GM21528 (cell line): Measurements from ENCODE around the gene IPO11.
"Not testable (repeated sequence)": the region's sequence is repeated elsewhere in the genome, so short reads cannot be mapped to it uniquely, and the experiment has no call there.

Experiments used
- ATAC-seq: cut with Tn5 transposase; IDR thresholded peaks from one replicate; pipeline ENCODE4 v1.9.1; 2021; ENCODE audit warnings: mild to moderate bottlenecking, moderate library complexity; ENCODE audit not compliant: unreplicated experiment, low FRiP score

IPO11 gene

DNA sequence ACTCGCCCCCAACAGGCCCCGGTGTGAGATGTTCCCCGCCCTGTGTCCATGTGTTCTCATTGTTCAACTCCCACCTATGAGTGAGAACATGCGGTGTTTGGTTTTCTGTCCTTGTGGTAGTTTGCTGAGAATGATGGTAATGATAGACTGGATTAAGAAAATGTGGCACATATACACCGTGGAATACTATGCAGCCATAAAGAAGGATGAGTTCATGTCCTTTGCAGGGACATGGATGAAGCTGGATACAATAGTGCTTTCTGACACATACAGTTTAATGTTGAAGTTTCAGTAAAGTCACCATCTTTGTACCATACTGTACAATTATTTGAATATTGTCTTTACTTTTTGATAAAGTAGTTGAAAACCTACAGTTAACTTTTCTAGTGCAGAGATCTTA, 96.2 kb downstream of the IPO11 start:
- ATAC-seq = not testable (repeated sequence)

GRCh38 chr5:62509806-62510205, 97.2 kb downstream of the IPO11 start:
- no peak for ATAC-seq

DNA sequence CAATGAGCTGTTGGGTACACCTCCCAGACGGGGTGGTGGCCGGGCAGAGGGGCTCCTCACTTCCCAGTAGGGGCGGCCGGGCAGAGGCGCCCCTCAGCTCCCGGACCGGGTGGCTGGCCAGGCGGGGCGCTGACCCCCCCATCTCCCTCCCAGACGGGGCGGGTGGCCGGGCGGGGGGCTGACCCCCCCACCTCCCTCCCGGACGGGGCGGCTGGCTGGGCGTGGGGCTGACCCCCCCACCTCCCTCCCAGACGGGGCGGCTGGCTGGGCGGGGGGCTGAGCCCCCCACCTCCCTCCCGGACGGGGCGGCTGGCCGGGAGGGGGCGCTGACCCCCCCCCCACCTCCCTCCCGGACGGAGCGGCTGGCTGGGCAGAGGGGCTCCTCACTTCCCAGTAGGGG, 100.5 kb downstream of the IPO11 start:
- not testable (repeated sequence) for ATAC-seq

- no peak for ATAC-seq
Measured at GRCh38 chr5:62514510-62515119, 102.1 kb downstream of the IPO11 start.

DNA sequence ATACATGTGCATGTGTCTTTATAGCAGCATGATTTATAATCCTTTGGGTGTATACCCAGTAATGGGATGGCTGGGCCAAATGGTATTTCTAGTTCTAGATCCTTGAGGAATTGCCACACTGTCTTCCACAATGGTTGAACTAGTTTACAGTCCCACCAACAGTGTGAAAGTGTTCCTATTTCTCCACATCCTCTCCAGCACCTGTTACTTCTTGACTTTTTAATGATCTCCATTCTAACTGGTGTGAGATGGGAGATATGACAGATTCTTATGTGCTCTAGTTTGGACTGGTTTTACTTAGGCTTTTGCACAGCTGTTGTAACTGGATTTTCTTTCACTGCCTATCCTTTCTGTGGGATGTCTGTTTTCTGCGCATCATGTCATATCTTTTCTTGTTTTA, 108.2 kb downstream of the IPO11 start:
- not testable (repeated sequence) for ATAC-seq

DNA sequence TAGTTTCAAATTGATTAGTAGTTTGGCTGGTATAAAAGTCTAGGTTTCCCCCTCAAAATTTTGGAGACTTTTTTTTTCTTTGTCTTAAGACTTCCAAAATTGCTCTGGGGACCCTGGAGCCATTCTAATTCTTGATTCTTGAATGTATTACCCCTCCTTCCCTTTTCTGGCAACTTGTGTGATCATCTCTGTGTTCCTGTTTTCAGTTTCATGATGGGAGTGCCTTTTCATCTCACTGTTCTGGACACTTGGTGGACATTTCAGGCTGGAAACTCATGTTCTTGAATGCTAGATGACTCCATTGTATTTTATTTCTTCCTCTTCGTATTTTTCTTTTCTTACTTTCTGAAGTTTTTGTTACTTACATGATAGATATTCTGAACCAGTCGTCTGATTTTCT, 108.8 kb downstream of the IPO11 start:
- no peak for ATAC-seq

DNA sequence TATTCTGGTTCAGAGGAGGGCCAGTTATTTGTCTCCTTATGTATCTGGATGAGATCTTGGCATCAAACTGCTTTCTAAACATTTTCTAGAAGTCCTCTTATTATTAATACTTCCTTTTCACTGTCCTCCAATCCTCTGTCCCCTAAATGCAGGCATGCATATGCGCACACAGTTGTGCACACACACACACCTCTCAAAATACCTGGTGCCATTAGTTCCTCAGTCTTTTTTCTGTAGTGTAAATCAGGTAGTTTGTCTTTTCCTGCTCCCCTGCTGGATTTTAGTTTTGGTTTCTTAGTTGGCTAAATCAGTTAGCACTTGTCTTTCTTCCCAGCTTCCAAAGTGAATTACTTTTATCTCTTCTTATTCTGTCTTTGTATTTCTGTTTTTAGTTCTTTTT, 110.2 kb downstream of the IPO11 start:
- ATAC-seq = no peak

GRCh38 chr5:62533597-62533996, 121.0 kb downstream of the IPO11 start:
- no peak for ATAC-seq

GRCh38 chr5:62534461-62535236, 122.1 kb downstream of the IPO11 start:
- no peak for ATAC-seq

DNA sequence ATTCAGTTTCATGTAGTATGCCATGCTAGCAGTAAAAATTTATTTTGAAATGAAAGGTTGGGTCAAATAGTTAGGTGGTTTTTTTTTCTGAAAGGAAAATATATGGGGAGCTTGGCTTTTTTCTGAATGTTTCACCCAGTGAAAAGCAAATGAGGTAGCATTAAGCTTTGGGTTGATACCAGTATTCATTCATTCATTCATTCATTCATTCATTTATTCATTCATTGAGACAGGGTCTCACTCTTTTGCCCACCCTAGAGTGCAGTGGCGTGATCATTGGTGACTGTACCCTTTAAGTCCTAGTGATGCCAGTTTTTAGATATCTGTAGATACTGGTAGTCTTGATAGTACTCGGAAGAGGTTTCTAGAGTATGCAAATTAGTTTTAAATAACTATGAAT, 123.7 kb downstream of the IPO11 start:
- ATAC-seq = no peak

DNA sequence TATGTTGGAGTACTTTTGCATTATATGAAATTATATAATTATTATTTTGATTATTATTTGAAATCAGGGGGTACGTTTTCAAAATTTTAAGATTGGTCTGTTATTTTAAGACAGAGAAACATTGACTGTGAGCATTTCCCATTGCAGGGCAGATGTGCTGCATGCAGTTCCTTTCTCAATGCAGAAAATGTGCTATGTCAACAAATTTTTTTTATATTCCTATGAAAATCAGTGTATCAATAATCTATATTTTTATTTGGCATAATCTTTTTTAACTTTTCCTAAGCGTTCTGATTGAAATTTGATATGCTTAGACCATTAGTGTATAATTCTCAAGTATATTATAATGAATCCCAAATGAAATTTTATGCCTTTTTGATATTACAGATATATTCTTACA, 124.2 kb downstream of the IPO11 start:
- ATAC-seq = no peak

DNA sequence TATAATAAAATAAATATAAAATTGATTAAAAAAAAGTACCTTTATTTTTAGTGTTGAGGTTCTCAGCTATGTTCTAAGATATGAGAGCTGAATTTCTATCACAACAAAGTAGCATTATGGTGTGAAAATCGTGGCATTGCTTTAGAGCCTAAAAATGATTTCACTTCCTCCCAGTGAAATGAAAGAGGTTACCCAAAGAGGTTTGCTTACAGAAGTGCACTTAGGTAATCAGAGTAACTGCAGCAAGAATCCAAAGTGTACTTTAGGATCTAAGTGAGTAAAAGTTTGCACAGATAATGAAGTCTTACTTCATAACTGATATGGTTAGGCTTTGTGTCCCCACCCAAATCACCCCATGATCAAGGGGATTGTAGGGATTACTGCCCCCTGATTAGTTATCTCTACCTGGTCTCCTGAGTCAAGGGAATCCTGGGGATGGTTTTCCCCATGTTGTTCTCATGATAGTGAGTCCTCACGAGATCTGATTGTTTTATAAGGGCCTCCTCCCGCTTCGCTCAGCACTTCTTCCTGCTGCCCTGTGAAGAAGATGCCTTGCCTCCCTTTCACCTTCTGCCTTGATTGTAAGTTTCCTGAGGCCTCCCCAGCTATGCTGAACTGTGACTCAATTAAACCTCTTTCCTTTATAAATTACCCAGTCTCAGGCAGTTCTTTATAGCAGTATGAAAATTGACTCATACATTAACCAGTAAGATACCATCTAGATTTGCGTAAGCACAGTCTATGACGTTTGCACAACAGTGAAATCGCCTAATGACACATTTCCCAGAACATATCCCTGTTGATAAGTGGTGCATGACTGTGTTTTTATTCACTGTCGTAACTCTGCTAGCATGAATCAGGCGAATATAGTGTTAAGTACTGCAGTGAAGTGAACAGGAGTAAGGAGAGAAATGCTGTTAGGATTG, 125.7 kb downstream of the IPO11 start:
- ATAC-seq = no peak

GRCh38 chr5:62542720-62543119, 130.2 kb downstream of the IPO11 start:
- no peak for ATAC-seq

GRCh38 chr5:62547945-62548630, 135.5 kb downstream of the IPO11 start:
- no peak for ATAC-seq

DNA sequence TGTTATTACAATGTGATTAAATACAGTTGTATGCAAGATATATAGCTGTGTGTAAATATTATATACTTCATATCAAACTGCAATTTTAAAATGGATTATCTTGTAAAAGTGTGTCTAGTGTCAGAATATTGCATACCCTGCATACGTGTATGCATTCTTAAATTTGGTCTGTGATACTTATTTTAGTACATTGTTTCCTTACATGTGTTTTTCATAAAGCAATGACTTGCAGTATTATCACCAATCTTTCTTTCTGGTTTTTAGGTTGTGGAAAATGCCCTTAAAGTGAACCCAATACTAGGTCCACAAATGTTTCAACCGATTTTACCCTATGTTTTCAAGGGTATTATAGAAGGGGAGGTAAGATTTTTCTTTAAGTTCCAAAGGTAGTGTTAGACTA, 137.5 kb downstream of the IPO11 start:
- no peak for ATAC-seq

DNA sequence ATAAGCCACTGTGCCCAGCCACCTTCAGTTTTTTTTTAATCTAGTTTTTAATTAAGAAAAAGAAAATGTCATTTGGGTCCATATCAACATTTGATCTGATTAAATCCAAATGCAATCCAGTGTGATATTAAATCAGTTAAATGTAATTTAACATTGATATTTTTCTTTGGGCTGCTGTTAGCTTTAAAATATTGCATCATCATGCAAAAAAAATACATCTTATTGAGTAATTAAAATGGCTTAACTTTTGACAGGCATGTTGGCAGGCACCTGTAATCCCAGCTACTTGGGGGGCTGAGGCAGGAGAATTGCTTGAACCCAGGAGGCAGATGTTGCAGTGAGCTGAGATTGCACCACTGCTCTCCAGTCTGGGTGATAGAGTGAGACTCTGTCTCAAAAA, 143.4 kb downstream of the IPO11 start:
- ATAC-seq = no peak

- ATAC-seq = no peak
Measured at GRCh38 chr5:62558941-62559340, 146.4 kb downstream of the IPO11 start.

- no peak for ATAC-seq
Measured at GRCh38 chr5:62560786-62561185, 148.2 kb downstream of the IPO11 start.

DNA sequence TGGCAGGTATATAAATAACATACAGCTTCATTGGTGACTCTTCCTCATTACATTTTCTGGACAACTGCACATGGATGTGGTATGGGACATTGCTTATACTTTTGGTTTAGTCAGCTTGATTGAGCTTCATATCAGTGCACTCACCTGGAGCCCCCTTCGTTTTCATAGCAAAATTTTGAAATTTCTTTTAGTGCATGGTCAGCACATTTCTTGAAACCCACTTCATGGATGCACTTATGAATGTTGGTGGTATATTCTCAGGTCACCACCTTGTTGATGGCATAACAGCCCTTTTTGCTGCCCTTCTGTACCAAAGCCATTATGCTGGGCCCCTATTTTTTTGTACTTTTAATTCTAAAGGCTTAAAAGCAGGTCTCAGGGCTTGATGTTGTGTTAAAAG, 149.3 kb downstream of the IPO11 start:
- ATAC-seq = no peak

- ATAC-seq = no peak
Measured at GRCh38 chr5:62562867-62563266, 150.3 kb downstream of the IPO11 start.

DNA sequence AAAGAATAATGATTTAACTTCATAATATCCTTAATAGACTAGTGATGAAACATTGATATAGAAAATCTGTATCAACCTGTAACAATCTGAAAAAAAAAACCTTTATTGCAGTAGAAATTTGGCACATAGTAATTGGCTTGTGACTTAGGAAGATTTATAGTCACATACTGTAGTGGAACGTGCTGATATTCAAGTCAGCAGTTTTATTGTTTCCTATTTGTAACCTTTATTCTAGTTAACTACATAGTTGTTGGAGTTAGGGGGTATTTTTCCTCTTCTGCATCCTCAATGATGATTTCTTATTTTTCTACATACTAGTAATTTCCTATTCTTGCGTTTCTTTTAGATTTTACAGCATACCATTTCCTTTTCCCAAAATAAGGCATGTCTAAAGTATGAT, 151.5 kb downstream of the IPO11 start:
- ATAC-seq = no peak
